Measurements from ENCODE around the gene WNT11. TPM values are rescaled to one million over a fixed set of nuclear protein-coding genes. Genes with fewer than 3 reads are reported as not detected.
A peak's percentile ranks its signal among the peaks of the same experiment; 100 is the strongest.

The WNT11 gene
- total RNA-seq, 1 donor from 2014 or later = 0.26 TPM

DNA sequence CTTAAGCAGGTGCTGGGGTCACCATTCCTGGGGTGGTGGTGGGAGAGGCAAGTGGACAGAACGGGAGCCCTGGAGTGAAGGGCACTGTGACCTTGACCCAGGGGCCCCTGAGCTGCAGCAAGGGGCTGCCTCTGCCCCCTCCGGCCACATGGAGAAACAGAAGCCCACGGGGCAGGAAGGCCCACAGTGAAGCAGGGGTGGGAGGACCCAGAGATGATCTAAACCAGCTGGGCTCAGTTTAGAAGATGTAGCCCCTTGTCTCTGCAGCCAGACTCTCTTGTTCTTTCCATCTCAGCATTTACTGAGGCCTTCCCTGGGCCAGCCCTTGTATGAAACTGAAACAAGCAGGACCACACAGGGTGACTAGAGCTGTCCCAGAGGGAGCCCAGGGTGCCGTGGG, 30.5 kb downstream of the WNT11 start:
- Mint-ChIP-seq H3K27me3 (ENCODE audit: insufficient read depth, low read depth) (peaks cover 10% of the 10 kb centered on the region), H3K4me3 (no peak overlapping the region), H3K9me3 (peaks cover 3% of the 10 kb centered on the region), H3K4me1 (peaks cover 21% of the 10 kb centered on the region), H3K27ac (peak overlapping the region; percentile 37), H3K36me3 (peaks cover 3% of the 10 kb centered on the region)
- H3K27ac ChIP-seq = no peak overlapping the region
- H3K4me3 ChIP-seq = no peak overlapping the region
- no peak overlapping the region for H3K4me2 ChIP-seq
- H3K36me3 ChIP-seq = no peaks in the 10 kb centered on the region
- TF ChIP-seq EZH2phosphoT487 (IDR thresholded peaks at IDR 0.05) (no peak), EZH2 (IDR thresholded peaks at IDR 0.05) (no peak)
- TF ChIP-seq, protein P1, sequence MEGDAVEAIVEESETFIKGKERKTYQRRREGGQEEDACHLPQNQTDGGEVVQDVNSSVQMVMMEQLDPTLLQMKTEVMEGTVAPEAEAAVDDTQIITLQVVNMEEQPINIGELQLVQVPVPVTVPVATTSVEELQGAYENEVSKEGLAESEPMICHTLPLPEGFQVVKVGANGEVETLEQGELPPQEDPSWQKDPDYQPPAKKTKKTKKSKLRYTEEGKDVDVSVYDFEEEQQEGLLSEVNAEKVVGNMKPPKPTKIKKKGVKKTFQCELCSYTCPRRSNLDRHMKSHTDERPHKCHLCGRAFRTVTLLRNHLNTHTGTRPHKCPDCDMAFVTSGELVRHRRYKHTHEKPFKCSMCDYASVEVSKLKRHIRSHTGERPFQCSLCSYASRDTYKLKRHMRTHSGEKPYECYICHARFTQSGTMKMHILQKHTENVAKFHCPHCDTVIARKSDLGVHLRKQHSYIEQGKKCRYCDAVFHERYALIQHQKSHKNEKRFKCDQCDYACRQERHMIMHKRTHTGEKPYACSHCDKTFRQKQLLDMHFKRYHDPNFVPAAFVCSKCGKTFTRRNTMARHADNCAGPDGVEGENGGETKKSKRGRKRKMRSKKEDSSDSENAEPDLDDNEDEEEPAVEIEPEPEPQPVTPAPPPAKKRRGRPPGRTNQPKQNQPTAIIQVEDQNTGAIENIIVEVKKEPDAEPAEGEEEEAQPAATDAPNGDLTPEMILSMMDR (IDR thresholded peaks at IDR 0.05) = no peak
- peaks cover 5% of the 10 kb centered on the region for H3K4me1 ChIP-seq
- no peak overlapping the region for H3K9ac ChIP-seq
- no peaks in the 10 kb centered on the region for H4K20me1 ChIP-seq (ENCODE audit: low read depth)
- H3K79me2 ChIP-seq (ENCODE audit: low read depth) = no peaks in the 10 kb centered on the region
- no peaks in the 10 kb centered on the region for H3K9me3 ChIP-seq (ENCODE audit: low read depth)
- no peak overlapping the region for H2AFZ ChIP-seq (replicated peaks)
- H3K27me3 ChIP-seq = no peaks in the 10 kb centered on the region
- H3F3A ChIP-seq (ENCODE audit: low read depth) = no peaks in the 10 kb centered on the region
- no peak for DNase-seq (ENCODE audit: low spot score)

DNA sequence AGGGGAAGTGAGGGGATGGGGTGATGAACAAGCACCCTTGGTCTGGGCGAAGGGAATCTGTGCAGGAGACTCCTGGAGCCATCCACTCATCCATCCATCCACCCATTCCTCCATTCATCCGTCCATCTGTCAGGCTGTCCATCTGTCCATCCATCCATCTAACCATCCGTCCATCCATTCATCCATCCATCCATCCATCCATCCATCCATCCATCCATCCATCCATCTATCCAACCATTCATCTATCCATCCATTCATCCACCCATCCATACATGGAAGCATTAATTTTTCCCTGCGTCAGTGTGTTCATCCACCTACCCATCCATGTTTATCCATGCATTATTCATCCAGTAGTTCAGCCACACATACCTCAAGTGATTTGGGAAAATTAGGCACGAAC, 32.0 kb downstream of the WNT11 start:
- Histone ChIP-seq H3K27me3 (no peaks in the 10 kb centered on the region), H3K4me2 (no peak overlapping the region), H3K9ac (no peak overlapping the region), H2AFZ (replicated peaks) (no peak overlapping the region), H3K4me3 (no peak overlapping the region), H3K36me3 (no peaks in the 10 kb centered on the region), H3K79me2 (ENCODE audit: low read depth) (no peaks in the 10 kb centered on the region), H3K4me1 (peaks cover 5% of the 10 kb centered on the region), H3F3A (ENCODE audit: low read depth) (no peaks in the 10 kb centered on the region), H4K20me1 (ENCODE audit: low read depth) (no peaks in the 10 kb centered on the region), H3K9me3 (ENCODE audit: low read depth) (no peaks in the 10 kb centered on the region), H3K27ac (no peak overlapping the region)
- Mint-ChIP-seq H3K9me3 (peaks cover 3% of the 10 kb centered on the region), H3K27ac (peak overlapping the region; percentile 52), H3K27me3 (ENCODE audit: insufficient read depth, low read depth) (peaks cover 10% of the 10 kb centered on the region), H3K4me3 (peak overlapping the region; percentile 24), H3K4me1 (peaks cover 12% of the 10 kb centered on the region), H3K36me3 (peaks cover 3% of the 10 kb centered on the region)
- no peak for DNase-seq (ENCODE audit: low spot score)
- TF ChIP-seq EZH2 (IDR thresholded peaks at IDR 0.05) (no peak), EZH2phosphoT487 (IDR thresholded peaks at IDR 0.05) (no peak)
- TF ChIP-seq, protein P1 (IDR thresholded peaks at IDR 0.05) = no peak

DNA sequence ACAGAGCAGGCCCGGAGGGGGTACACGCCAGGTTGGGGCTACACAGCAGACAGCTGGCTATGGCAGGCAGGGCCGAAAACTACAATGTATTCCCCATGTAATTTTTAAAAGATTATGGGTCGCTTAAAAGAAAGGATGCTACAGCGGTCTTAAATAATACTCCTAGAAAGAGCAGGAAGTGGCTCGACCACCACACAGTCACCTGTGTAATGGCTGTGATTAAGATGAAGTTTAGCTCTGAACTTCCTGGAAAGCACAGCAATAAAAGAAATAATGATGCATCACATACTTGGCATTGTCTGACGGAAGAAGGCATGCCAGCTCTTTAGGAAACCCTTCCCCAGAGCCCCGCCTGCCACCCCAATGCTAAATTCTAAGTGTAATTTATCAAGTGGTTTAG, 32.6 kb downstream of the WNT11 start:
- Histone ChIP-seq H3K79me2 (ENCODE audit: low read depth) (no peaks in the 10 kb centered on the region), H3K9ac (no peak overlapping the region), H3K36me3 (no peaks in the 10 kb centered on the region), H4K20me1 (ENCODE audit: low read depth) (no peaks in the 10 kb centered on the region), H3K27ac (no peak overlapping the region), H3K4me1 (peaks cover 5% of the 10 kb centered on the region), H3K4me3 (no peak overlapping the region), H3K9me3 (ENCODE audit: low read depth) (no peaks in the 10 kb centered on the region), H3F3A (ENCODE audit: low read depth) (no peaks in the 10 kb centered on the region), H3K4me2 (no peak overlapping the region), H2AFZ (replicated peaks) (no peak overlapping the region), H3K27me3 (peaks cover 6% of the 10 kb centered on the region)
- no peak overlapping the region for H3K4me3 Mint-ChIP-seq
- peaks cover 3% of the 10 kb centered on the region for H3K9me3 Mint-ChIP-seq
- peaks cover 10% of the 10 kb centered on the region for H3K27me3 Mint-ChIP-seq (ENCODE audit: insufficient read depth, low read depth)
- H3K4me1 Mint-ChIP-seq = peaks cover 14% of the 10 kb centered on the region
- TF ChIP-seq EZH2phosphoT487 (IDR thresholded peaks at IDR 0.05) = no peak
- TF ChIP-seq, protein P1 (IDR thresholded peaks at IDR 0.05) = no peak
- TF ChIP-seq EZH2 (IDR thresholded peaks at IDR 0.05) = no peak
- H3K36me3 Mint-ChIP-seq = peaks cover 3% of the 10 kb centered on the region
- H3K27ac Mint-ChIP-seq = no peak overlapping the region
- no peak for DNase-seq (ENCODE audit: low spot score)
